Superior temporal gyrus (tissue), 1 donor: ENCODE measurements around the gene IBA57.

Experiments used
- DNase-seq: peaks from one replicate; pipeline ENCODE4 v3.0.0-alpha.2; 2016; ENCODE audit errors: extremely low spot score

Gene IBA57

GRCh38 chr1:228156941-228157728, 8.5 kb upstream of the IBA57 start:
- no peak for DNase-seq

DNA sequence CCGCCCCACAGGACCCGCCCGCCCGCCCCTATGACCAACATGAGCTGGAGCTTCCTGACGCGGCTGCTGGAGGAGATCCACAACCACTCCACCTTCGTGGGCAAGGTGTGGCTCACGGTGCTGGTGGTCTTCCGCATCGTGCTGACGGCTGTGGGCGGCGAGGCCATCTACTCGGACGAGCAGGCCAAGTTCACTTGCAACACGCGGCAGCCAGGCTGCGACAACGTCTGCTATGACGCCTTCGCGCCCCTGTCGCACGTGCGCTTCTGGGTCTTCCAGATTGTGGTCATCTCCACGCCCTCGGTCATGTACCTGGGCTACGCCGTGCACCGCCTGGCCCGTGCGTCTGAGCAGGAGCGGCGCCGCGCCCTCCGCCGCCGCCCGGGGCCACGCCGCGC, 7.9 kb upstream of the IBA57 start:
- no peak for DNase-seq

GRCh38 chr1:228158151-228159007, 7.2 kb upstream of the IBA57 start:
- no peak for DNase-seq

GRCh38 chr1:228159008-228159665, 6.5 kb upstream of the IBA57 start:
- no peak for DNase-seq

DNA sequence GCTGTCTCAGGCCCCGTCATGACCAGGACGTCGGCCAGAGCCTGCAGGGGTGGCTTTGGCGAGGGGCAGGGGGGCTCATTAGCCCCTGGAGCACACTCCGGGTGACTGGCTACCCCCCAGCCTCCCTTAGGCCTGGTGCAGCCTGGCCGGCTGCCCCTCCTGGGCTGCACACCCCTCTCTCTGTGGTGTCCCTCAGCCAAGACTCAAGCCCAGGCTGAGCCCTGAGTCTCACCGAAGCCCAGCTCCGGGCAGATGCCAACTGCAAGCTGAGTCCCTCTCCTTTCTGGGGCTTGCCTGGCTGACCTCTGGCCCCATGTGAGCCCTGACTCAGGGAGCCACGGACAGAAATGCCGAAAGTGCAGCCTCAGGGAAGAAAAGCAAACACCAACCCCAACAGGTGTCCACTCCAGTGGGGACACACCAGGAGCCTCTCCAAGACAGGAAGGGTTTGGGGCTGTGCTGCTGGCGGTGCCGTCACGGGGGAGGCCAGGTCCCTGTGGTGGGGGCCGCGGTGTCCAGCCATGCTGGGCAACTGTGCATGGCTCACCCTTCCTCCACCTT, 5.3 kb upstream of the IBA57 start:
- DNase-seq, result no peak

DNA sequence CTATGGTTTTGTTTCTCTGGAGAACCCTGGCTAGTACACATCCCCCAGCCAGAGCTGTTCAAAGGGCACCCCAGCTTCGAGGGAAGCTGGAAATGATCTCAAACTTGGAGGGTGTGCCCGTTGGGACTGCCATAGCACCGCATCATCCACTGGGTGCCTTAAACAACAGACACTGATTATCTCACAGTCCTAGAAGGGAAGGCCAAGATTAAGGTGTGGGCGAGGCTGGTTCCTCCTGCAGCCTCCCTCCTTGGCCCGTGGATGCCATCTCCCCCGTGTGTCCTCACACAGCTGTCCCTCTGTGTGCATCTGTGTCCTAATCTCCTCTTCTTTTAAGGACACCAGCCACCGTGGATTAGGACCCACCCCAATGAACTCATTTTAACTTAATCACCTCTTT, 4.2 kb upstream of the IBA57 start:
- no peak for DNase-seq

GRCh38 chr1:228161866-228162265, 3.7 kb upstream of the IBA57 start:
- DNase-seq, result no peak

DNA sequence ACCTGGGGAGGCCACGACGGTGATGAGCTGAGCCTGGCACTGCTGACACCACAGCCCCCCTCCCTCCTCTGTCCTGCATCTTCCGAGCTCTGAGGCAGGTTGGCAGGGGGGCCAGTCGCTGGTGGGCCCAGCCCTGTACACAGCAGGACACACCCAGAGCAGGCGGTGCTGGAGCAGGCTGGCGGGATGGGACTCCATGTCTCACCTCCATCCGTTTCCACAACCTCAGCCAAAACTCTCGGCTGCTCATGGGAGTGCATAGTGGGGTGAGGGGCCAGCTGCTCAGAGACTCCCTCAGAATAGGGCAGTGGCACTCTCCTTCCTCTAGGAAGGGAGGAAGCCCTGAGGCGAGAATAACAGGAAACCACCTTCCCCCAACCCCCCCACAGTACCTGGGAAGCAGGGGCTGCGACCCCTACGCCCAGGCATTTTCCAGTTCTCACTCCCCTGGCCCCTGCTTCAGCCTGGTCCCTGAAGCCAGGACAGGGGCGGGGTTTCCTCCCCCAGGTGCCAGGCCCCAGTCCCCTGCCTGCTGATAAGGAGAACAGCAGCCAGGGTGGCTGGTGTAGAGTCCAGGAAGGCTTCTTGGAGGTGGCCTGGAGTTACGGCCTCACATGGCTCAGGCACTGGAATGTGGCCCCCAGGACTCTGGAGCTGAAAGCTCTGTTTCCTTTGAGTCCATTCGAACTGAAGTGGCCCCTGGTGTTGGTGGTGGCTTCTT, 3.2 kb upstream of the IBA57 start:
- DNase-seq, result no peak

DNA sequence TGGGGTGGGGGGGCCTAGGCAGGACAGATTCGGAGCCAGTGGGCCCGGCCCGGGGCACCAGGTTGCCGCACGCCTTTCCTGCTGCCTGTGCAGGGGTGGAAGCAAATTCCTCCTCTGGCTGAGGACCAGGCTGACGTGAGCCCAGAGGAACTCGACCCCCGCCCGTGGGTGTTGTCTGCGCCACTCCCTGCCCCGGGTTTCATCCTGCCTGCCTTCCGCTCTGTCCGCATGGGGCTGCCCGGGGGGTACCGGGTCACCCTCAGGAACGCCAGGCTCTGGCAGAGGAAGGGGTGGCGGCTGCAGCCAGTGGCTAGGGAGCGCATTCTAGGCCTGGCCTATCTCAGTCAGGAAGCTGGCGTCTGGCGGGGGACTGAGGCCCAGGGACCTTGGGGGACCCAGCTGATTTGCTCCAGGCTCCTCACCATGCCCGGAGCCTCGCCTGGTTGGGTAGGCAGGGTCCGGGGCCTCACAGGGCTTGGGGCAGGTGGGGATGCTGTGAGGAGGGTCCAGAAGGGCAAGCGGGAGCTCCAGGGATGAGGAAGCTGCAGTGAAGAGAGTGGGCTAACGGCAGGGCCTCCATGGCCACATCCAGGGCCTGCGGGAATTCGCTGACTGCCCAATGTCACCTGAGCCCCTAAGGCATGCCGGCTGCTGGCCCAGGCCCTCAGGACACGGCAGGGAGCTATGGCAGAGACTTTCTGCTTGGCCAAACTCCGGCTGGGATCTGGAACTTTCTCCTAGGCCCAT, 2.4 kb upstream of the IBA57 start:
- no peak for DNase-seq

- no peak for DNase-seq
Observed at GRCh38 chr1:228163776-228164519, 1.7 kb upstream of the IBA57 start.

DNA sequence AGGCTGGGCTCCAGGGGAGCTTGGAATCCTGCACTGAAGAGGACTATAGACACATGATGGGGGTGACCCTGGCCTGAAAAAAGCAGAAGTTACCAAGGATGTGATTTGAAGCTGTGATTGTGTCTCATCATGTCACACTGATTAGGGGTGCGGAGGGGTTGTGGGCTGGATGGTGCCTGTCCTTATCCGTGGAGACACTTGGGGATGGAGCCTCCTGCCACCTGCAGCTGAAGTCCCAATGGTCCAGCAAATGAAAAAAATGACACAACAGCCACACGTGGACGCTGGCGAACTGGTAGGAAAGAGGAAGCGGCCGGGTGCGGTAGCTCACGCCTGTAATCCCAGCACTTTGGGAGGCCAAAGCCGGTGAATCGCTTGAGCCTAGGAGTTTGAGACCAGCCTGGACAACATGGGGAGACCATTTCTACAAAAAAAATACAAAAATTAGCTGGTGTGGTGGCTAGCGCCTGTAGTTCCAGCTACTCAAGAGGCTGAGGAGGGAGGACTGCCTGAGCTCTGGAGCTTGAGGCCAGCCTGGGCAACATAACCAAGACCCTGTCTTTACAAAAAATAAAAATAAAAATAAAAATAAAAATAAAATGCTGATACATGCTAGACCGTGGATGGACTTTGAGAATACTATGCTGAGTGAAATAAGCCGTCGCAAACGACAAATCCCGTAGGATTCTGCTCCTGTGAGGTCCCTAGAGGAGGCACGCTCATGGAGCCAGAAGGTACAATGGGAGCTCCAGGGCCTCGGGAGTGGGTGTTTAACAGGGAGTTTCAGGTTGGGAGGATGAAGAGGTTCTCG, 838 bp upstream of the IBA57 start:
- no peak for DNase-seq

DNA sequence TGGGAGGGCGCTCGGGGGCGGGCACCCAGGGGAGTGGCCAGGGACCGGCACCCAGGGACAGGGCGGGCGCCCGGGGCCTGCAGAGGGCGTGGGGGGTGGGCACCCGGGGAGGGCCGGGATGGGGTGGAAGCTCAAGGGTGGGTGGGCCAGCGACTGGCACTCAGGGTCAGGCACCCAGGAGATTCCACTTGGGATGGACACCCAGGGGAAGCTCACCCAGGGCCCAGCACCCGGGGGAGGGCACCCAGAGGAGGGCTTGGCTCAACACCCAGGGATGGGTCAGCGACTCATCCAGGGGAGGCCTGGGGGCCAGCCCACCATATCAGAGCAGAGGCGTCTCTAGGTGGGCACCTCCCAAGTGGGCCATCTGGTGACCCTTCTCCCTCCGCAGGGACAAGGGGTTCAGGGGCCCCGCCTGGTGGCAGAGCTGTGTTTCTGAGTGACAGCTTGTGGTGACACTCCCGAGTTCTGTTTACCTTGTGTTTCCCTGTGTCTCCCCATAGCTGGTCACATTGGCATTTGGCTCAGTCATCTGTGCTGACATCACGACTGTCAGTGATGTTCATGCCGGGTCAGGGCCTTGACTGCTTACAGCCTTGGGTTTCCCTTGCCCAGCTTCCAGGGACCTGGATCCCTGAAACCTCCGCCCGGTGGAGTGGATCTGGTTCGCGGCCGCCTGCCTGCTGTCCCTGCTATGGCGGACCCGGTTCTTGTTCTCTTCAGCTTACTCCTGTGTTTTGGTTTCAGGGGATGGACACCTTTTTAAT, 749 bp downstream of the IBA57 start:
- DNase-seq, result peak; percentile 73

- DNase-seq, result no peak
Observed at GRCh38 chr1:228168563-228169270, 3.1 kb downstream of the IBA57 start.

DNA sequence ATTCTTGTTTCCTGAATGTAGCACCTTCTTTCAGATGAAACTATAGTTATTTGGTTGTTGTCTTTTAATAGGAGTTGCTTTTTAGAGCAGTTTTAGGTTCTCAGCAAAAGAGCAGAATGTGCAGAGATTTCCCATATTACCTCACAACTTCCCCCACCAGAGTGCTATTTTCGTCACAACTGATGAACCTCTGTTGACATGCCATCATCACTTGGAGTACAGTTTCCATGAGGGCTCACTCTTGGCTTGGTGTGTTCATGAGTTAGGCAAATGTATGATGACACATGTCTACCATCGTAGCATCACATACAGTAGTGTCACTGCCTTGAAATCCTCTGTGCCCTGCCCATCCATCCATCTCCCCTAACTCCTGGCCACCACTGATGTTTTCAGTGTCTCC, 3.7 kb downstream of the IBA57 start:
- DNase-seq, result no peak

DNA sequence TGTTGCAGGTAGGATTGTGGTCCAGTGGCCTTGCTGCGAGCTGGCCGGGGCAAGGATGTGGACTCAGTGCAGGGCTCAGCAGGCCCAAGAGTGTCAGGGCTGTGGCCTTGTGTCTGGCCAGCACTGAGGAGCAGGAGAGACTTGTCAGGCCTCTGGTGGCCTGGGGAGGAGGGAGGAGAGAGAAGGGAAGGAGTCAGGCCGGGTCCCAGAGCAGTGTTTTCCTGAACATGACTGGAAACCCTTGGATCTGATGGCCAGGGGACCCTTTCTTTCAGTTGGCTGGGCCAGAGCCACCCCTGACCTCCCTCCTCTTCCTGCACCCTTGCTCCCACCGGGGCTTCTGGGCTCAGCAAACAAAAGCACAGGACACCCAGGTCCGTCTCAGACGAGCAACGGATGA, 5.1 kb downstream of the IBA57 start:
- DNase-seq, result no peak

- DNase-seq, result no peak
Observed at GRCh38 chr1:228171221-228171891, 5.8 kb downstream of the IBA57 start.
